Right lobe of liver (tissue), 6 donors: ENCODE data around the gene ZNF286A. TPM values are rescaled to one million over a fixed set of nuclear protein-coding genes. Genes with fewer than 3 reads are reported as not detected.
"Not testable (repeated sequence)": the region's sequence is repeated elsewhere in the genome, so short reads cannot be mapped to it uniquely, and the experiment has no call there.

Source experiments
- ATAC-seq, 4 donors: fragments of 200-7000 bp; cut with Tn5 transposase; one replicate each; pipeline ENCODE4 v1.9.1; 2020; ENCODE audit warnings: mild to moderate bottlenecking in 4 of 4, moderate library complexity in 4 of 4
- DNase-seq, 3 donors: peaks; one replicate each; pipeline ENCODE4 v3.0.0-alpha.2; 2020
- H3K27ac ChIP-seq, 3 donors: fragments of 200-600 bp; one replicate each; pipeline ENCODE4 v1.8.0; 2022
- H3K27me3 ChIP-seq, 2 donors: fragments of 200-600 bp; one replicate each; pipeline ENCODE4 v1.8.0; 2022
- H3K36me3 ChIP-seq, 4 donors: fragments of 200-600 bp; sonication (generic) in 1 of 4; one replicate each; pipeline versions ENCODE4 v1.5.1 to v1.8.0; 2017 to 2022; ENCODE audit warnings: control low read depth in 1 of 4
- H3K4me1 ChIP-seq, 4 donors: fragments of 200-600 bp; sonication (generic) in 1 of 4; one replicate each; pipeline versions ENCODE4 v1.5.1 to v1.8.0; 2017 to 2022; ENCODE audit warnings: control low read depth in 1 of 4
- H3K4me3 ChIP-seq, 3 donors: fragments of 200-600 bp; one replicate each; pipeline ENCODE4 v1.8.0; 2022
- H3K9me3 ChIP-seq, 4 donors: fragments of 200-600 bp; sonication (generic) in 1 of 4; one replicate each; pipeline versions ENCODE4 v1.5.1 to v1.8.0; 2017 to 2022; ENCODE audit warnings: control low read depth in 1 of 4
- POLR2A ChIP-seq: fragments of 450-650 bp; IDR thresholded peaks from one replicate; pipeline ENCODE4 v1.6.1; 2017; ENCODE audit warnings: antibody characterized with exemption, mild to moderate bottlenecking
- WGBS: methylation state at CpG from one replicate; pipeline ENCODE4 v1.1.6; 2018; ENCODE audit warnings: low coverage, low lambda C conversion rate; ENCODE audit not compliant: insufficient coverage; ENCODE audit errors: missing lambda C conversion rate; 5-methylcytosine and 5-hydroxymethylcytosine counted together
- intact Hi-C, 2 donors: fragments of 100-400 bp; cut with DNase I; formaldehyde crosslinking; loops; one replicate each; pipeline versions ENCODE4 v1.11.2 to v1.14.1; 2022
- long read RNA-seq: library from polyadenylated mRNA; unstranded; transcript quantifications from one replicate; pipeline ENCODE4 v2.0.0, GENCODE V29; 2019
- total RNA-seq, 6 experiments: library from RNA; depleted of rRNA in 2 of 6; stranded (reverse); fragments of >200 nt in 2 of 6; fragmentation: NEBNext Ultra II Directional in 3 of 6; extraction: Animal tissue kit (Norgen Biotek cat#: 25700) in 3 of 6; gene quantifications; one replicate each; pipeline versions ENCODE4 v1.1.0 to v1.2.4, GENCODE V29; 2016 to 2023
- TF ChIP-seq, protein P1 (sequence below), 4 donors: fragments of 200-600 bp in 3 of 4; fragments of 450-650 bp in 1 of 4; IDR thresholded peaks; one replicate each; pipeline versions ENCODE4 v1.5.1 to v1.8.0; 2016 to 2022; ENCODE audit warnings: antibody characterized with exemption in 4 of 4, mild to moderate bottlenecking in 2 of 4
- donor health status: DM: no; HTN: yes; CAD: no.
- donor health status: DM: no; HTN: no; CAD: no.
- donor health status: DM: no; HTN: no; CAD: no.
- donor health status: DM: no; HTN: yes; CAD: no.
- donor health status: DM: no; HTN: yes; CAD: no.

ZNF286A gene
- total RNA-seq: 1 to 10 TPM; 2.9 to 8.4 (median 4.3) TPM
- long read RNA-seq: 0 reads

DNA sequence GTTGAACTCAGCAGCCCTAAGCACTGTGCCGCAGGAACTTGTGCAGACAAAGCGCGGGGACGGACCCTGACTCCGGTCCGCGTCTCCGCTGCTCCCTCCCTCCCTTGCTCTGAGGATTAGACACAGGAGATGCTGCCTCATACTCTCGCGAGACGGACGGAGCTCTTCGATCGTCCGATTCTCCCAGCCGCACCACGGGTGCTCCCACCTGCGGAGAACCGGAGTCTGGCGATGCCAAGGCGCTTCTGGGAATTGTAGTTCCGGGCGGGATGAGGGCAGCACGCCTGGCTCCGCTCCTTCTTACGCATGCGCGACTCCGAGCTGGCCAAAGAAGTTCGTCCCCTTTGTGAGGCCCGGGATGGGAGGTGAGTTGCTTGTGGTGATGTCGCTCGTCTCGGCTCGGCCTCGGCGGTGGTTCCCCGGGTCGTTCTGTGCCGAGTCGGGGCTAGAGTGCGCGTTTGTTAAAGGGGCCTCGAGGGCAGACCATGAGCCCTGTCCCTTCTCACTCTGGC, at the start of gene ZNF286A:
Gene ZNF286A (plus strand): TSS at position 340 of the 512 bp plus-strand sequence. CDS start 578 bp downstream, outside the sequence.
- peak within 1 kb of the TSS in 1 of 3 donors; percentile 40 for H3K27ac ChIP-seq
- H3K4me1 ChIP-seq, H3K27me3 ChIP-seq, H3K9me3 ChIP-seq, H3K36me3 ChIP-seq, intact Hi-C loops: not testable (repeated sequence)
- peak; percentile 98 to 100 (median 100) for DNase-seq
- peak within 1 kb of the TSS; percentile 33 to 63 (median 56) for H3K4me3 ChIP-seq
- 0% methylated on average over 16 of the region's 44 CpGs for WGBS
- TF ChIP-seq POLR2A: peak; percentile 50
- ATAC-seq: peak; percentile 99 to 100 (median 100)

DNA sequence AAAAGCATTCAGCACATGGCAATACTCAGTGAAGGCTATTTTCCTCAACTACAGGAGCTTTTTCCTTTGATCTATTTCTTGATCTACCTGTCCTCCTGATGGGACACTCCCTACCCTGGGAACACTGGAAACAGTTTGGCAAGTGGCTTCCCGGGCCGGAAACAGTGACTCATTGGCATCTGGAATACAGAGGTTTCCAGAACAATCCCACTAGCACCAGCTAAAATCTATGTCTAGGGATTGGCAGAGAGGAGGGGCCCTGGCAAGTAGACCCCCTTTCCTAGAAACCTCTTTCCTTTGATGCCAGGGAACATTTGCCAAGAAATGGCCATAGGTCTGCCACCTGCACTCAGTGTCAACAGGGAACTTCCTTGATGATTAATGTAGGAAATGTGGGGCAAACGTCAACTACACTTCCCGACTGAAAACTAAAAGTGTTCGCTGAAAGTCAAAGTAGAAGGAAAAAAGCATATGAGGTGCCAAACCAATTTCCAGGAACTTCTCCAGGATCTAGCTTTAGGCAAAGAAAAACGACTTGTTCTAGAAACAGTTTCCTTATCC, 49.6 kb upstream of the ZNF286A start:
- Histone ChIP-seq H3K27ac (no peak overlapping the region), H3K4me1 (no peaks in the 10 kb centered on the region), H3K27me3 (no peaks in the 10 kb centered on the region), H3K4me3 (no peak overlapping the region), H3K36me3 (no peaks in the 10 kb centered on the region), H3K9me3 (no peaks in the 10 kb centered on the region)
- ATAC-seq (no peak), DNase-seq (no peak)
- intact Hi-C loops: no loop called here
- WGBS: 43% methylated on average over 4 of the region's 6 CpGs
- TF ChIP-seq, protein P1, sequence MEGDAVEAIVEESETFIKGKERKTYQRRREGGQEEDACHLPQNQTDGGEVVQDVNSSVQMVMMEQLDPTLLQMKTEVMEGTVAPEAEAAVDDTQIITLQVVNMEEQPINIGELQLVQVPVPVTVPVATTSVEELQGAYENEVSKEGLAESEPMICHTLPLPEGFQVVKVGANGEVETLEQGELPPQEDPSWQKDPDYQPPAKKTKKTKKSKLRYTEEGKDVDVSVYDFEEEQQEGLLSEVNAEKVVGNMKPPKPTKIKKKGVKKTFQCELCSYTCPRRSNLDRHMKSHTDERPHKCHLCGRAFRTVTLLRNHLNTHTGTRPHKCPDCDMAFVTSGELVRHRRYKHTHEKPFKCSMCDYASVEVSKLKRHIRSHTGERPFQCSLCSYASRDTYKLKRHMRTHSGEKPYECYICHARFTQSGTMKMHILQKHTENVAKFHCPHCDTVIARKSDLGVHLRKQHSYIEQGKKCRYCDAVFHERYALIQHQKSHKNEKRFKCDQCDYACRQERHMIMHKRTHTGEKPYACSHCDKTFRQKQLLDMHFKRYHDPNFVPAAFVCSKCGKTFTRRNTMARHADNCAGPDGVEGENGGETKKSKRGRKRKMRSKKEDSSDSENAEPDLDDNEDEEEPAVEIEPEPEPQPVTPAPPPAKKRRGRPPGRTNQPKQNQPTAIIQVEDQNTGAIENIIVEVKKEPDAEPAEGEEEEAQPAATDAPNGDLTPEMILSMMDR (IDR thresholded peaks at IDR 0.05): no peak
- TF ChIP-seq POLR2A: no peak

DNA sequence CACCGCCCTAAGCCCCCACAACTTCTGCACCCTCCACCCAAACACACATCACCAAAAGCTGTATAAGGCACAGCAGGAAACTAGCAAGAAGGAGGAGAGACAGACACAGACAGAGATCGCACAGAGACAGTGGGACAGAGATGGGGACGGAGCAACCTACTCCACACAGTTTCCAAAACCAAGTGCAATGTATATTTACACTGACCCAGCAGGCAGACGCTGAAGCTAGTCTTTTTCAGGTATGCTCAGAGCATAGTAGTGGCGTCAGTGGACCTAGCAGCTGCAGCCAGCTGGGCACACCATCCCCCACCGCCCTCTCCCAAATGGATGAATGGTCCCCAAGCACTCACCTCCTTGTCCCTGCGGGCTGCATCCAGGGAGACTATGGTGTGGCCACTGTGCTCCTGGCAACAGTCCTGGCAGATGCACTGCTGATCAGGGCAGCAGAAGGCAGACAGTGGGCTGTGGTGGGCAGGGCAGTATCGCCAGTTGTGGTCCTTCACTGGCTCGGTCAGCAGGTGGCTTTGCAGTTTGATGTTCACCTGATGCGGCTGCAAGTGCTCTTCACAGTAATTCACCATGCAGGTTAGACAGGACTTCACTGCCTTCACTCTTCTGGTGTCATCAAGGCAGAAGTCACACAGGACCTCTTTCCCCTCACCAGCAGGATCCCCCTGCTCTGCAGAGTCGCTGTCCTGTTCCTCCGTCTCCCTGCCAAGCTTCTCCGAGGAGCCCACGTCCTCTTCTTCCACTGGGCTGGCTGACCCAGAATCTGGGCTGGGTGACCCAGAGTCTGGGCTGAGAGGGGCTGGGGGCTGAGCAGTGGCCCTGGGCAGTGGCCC, 48.6 kb upstream of the ZNF286A start:
- DNase-seq: no peak
- no peaks in the 10 kb centered on the region for H3K36me3 ChIP-seq
- no peaks in the 10 kb centered on the region for H3K9me3 ChIP-seq
- no peaks in the 10 kb centered on the region for H3K27me3 ChIP-seq
- H3K27ac ChIP-seq: no peak overlapping the region
- intact Hi-C loops: no loop called here
- ATAC-seq: no peak
- 54% methylated on average over 5 of the region's 14 CpGs for WGBS
- TF ChIP-seq, protein P1 (IDR thresholded peaks at IDR 0.05): no peak
- TF ChIP-seq POLR2A: no peak
- H3K4me3 ChIP-seq: peak overlapping the region; percentile 10 to 29 (median 13)
- H3K4me1 ChIP-seq: no peaks in the 10 kb centered on the region

DNA sequence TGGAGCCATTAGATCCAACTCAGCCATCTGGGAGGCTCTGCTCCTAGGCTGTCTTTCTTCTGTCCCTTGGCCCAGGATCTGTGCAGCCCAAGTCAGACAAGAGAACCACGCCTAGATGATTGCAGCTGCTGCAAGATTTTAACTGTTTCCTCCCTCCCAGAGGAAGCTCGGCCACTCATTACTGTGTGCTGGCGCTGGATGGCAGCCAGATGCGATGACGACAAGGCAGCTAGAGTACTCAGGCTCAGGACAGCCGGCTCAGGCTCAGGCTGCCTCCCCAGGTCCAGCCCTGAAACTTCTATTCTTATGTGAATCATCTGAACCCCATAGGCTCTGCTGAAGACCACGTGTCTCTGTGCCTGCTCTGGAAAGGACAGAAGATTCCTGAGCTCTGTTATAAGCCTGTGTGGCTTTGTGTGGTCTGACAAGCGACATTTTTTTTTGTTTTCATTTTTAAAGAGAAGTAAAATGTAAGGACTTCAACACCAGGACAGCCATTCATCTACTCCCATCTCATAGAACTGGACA, 47.9 kb upstream of the ZNF286A start:
- no peak overlapping the region for H3K27ac ChIP-seq
- intact Hi-C loops: no loop called here
- peak overlapping the region; percentile 10 to 29 (median 13) for H3K4me3 ChIP-seq
- H3K4me1 ChIP-seq: no peaks in the 10 kb centered on the region
- ATAC-seq (peak; percentile 84 to 92 (median 89)), DNase-seq (peak; percentile 75 to 86 (median 80))
- no peaks in the 10 kb centered on the region for H3K9me3 ChIP-seq
- TF ChIP-seq, protein P1 (IDR thresholded peaks at IDR 0.05): no peak
- no peak for TF ChIP-seq POLR2A
- WGBS: 20% methylated on average over 2 of the region's 8 CpGs
- no peaks in the 10 kb centered on the region for H3K27me3 ChIP-seq
- no peaks in the 10 kb centered on the region for H3K36me3 ChIP-seq
